Measurements from ENCODE around the gene SULT1E1.

Gene SULT1E1

GRCh38 chr4:69799337-69799736 is 60.6 kb downstream of the SULT1E1 start:
- no peak for DNase-seq

- no peak for DNase-seq
Measured at GRCh38 chr4:69793732-69794131, 66.2 kb downstream of the SULT1E1 start.

All from amygdala (tissue), 56 donors.